Hepatocyte (in vitro differentiated cells): ENCODE data around the gene CCDC182. TPM values are rescaled to one million over a fixed set of nuclear protein-coding genes. Genes with fewer than 3 reads are reported as not detected.

ENCODE experiments used
- DNase-seq: peaks from one replicate; pipeline ENCODE4 v3.0.0-alpha.2; 2016; ENCODE audit warnings: low spot score
- H2AFZ ChIP-seq: fragments of 200-600 bp; sonication (generic); 2 replicates; pipeline ENCODE4 v1.6.0; 2016; ENCODE audit warnings: antibody characterized with exemption, mild to moderate bottlenecking
- H3K27ac ChIP-seq: fragments of 200-600 bp; sonication (generic); 2 replicates; pipeline ENCODE4 v1.5.1; 2016; ENCODE audit warnings: mild to moderate bottlenecking
- H3K27me3 ChIP-seq: fragments of 200-600 bp; sonication (generic); 2 replicates; pipeline ENCODE4 v1.6.1; 2016
- H3K36me3 ChIP-seq: fragments of 200-600 bp; sonication (generic); replicated peaks from 2 replicates; pipeline ENCODE4 v1.5.1; 2016; ENCODE audit warnings: low read depth; ENCODE audit not compliant: insufficient read depth
- H3K4me1 ChIP-seq: fragments of 200-600 bp; sonication (generic); 2 replicates; pipeline ENCODE4 v1.5.1; 2016; ENCODE audit warnings: mild to moderate bottlenecking, moderate library complexity; ENCODE audit not compliant: insufficient read depth
- H3K4me2 ChIP-seq: fragments of 200-600 bp; sonication (generic); 2 replicates; pipeline ENCODE4 v1.6.0; 2016
- H3K4me3 ChIP-seq: fragments of 200-600 bp; sonication (generic); 2 replicates; pipeline ENCODE4 v1.5.1; 2016; ENCODE audit warnings: mild to moderate bottlenecking
- H3K79me2 ChIP-seq: fragments of 200-600 bp; sonication (generic); 2 replicates; pipeline ENCODE4 v1.6.0; 2017; ENCODE audit warnings: mild to moderate bottlenecking
- H3K9me2 ChIP-seq: fragments of 200-600 bp; sonication (generic); replicated peaks from 2 replicates; pipeline ENCODE4 v1.6.0; 2017; ENCODE audit warnings: mild to moderate bottlenecking; ENCODE audit not compliant: insufficient read depth
- H3K9me3 ChIP-seq: fragments of 200-600 bp; sonication (generic); 2 replicates; pipeline ENCODE4 v1.5.1; 2016; ENCODE audit warnings: low read depth, mild to moderate bottlenecking
- H4K20me1 ChIP-seq: fragments of 200-600 bp; sonication (generic); 2 replicates; pipeline ENCODE4 v1.6.0; 2016; ENCODE audit warnings: mild to moderate bottlenecking; ENCODE audit not compliant: insufficient read depth, poor library complexity, severe bottlenecking
- EZH2 ChIP-seq: fragments of 200-600 bp; sonication (generic); IDR thresholded peaks from 2 replicates; pipeline ENCODE4 v1.6.1; 2016; ENCODE audit warnings: antibody characterized with exemption, mild to moderate bottlenecking, borderline replicate concordance
- EZH2phosphoT487 ChIP-seq: fragments of 200-600 bp; sonication (generic); IDR thresholded peaks from one replicate; pipeline ENCODE4 v1.6.1; 2018; ENCODE audit warnings: antibody characterized with exemption, mild to moderate bottlenecking, low read depth, moderate library complexity; ENCODE audit not compliant: unreplicated experiment, severe bottlenecking
- WGBS: methylation state at CpG from one replicate; pipeline ENCODE4 v1.1.6; 2016; ENCODE audit warnings: low lambda C conversion rate; ENCODE audit errors: missing lambda C conversion rate; 5-methylcytosine and 5-hydroxymethylcytosine counted together
- polyA plus RNA-seq: library from polyadenylated mRNA; unstranded; fragments of >200 nt; fragmentation: Nextera tagmentation; extraction: Ambion mirVana; gene quantifications from 2 replicates; pipeline ENCODE4 v1.2.1, GENCODE V29; 2016
- total RNA-seq: library from RNA; depleted of rRNA; stranded (reverse); fragments of >200 nt; gene quantifications from 2 replicates; pipeline ENCODE4 v1.2.3, GENCODE V29; 2014
- TF ChIP-seq, protein P1 (sequence below): fragments of 200-600 bp; sonication (generic); IDR thresholded peaks from 2 replicates; pipeline ENCODE4 v1.5.1; 2016; ENCODE audit warnings: antibody characterized with exemption, mild to moderate bottlenecking; ENCODE audit not compliant: poor library complexity

The CCDC182 gene
- total and polyA plus RNA-seq, 2 experiments from 2014 or later, result not detected

DNA sequence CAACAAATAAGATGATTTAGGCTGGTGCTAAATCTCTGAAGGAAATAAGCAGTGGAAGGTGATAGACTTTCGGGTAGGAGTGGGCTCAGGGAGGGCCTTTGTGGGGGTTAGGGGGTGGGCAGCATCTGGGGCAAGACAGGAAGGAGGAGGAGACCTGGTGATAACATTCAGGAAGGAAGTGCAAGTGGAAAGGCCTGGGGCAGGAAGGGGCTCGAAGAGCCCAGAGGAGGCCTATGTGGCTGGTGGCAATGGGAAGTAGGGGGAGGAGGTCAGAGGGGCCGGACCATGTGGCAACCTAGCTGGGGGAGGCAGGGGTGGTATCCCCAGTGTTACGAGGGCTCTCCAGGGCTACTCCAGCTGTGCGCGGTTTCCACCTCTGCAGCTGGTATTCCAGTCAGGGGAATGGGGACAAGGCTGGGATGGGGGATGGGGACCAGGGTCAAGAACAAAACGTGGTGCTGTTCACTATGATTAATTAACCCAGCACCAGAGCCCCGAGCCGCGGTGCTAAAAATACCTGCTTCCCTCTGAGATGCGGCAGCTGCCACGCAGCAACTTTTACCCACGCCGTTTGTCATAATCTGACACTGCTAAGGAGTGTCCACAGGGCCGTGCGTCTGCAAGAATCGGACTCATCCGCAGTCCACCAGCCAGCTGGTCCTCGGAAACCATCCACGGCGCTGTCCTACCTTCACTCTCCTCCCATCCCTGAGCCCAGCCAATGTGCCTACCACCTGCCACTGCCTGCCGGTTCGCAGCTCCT is 5.2 kb upstream of the CCDC182 start:
- Histone ChIP-seq H3K79me2 (no peaks in the 10 kb centered on the region), H3K9me2 (no peaks in the 10 kb centered on the region), H2AFZ (no peak overlapping the region), H3K4me1 (no peaks in the 10 kb centered on the region), H3K9me3 (no peaks in the 10 kb centered on the region), H3K4me3 (no peak overlapping the region), H3K27me3 (peaks cover 6% of the 10 kb centered on the region), H3K4me2 (no peak overlapping the region), H3K27ac (no peak overlapping the region), H3K36me3 (no peaks in the 10 kb centered on the region), H4K20me1 (no peaks in the 10 kb centered on the region)
- 87% methylated on average over 17 of the region's 23 CpGs for WGBS
- TF ChIP-seq, protein P1, sequence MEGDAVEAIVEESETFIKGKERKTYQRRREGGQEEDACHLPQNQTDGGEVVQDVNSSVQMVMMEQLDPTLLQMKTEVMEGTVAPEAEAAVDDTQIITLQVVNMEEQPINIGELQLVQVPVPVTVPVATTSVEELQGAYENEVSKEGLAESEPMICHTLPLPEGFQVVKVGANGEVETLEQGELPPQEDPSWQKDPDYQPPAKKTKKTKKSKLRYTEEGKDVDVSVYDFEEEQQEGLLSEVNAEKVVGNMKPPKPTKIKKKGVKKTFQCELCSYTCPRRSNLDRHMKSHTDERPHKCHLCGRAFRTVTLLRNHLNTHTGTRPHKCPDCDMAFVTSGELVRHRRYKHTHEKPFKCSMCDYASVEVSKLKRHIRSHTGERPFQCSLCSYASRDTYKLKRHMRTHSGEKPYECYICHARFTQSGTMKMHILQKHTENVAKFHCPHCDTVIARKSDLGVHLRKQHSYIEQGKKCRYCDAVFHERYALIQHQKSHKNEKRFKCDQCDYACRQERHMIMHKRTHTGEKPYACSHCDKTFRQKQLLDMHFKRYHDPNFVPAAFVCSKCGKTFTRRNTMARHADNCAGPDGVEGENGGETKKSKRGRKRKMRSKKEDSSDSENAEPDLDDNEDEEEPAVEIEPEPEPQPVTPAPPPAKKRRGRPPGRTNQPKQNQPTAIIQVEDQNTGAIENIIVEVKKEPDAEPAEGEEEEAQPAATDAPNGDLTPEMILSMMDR, result no peak
- TF ChIP-seq EZH2phosphoT487 (no peak), EZH2 (no peak)
- DNase-seq, result no peak

DNA sequence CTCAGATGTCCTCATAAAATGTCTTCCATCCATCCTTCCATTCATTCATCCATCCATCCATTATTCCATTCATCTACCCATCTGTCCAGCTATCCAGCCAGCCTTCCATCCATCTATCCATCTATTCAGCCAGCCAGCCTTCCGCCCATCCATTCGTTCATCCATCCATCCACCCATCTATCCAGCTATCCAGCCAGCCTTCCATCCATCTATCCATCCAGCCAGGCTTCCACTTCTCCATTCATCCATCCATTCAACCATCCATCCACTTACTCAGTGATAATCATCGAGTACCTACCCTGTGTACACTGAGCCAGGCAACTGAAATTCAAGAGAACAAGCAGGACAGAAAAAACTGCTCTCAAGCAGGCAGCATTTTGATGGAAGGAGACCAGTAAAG is 4.6 kb upstream of the CCDC182 start:
- no peaks in the 10 kb centered on the region for H3K4me1 ChIP-seq
- no peak overlapping the region for H2AFZ ChIP-seq
- no peak for DNase-seq
- TF ChIP-seq EZH2, result no peak
- TF ChIP-seq, protein P1, result no peak
- no peak for TF ChIP-seq EZH2phosphoT487
- H4K20me1 ChIP-seq, result no peaks in the 10 kb centered on the region
- no peaks in the 10 kb centered on the region for H3K9me3 ChIP-seq
- no peak overlapping the region for H3K27ac ChIP-seq
- no peaks in the 10 kb centered on the region for H3K9me2 ChIP-seq
- peaks cover 9% of the 10 kb centered on the region for H3K27me3 ChIP-seq
- 92% methylated on average over 3 of the region's 3 CpGs for WGBS
- H3K36me3 ChIP-seq, result no peaks in the 10 kb centered on the region
- no peaks in the 10 kb centered on the region for H3K79me2 ChIP-seq
- H3K4me2 ChIP-seq, result no peak overlapping the region
- H3K4me3 ChIP-seq, result no peak overlapping the region

DNA sequence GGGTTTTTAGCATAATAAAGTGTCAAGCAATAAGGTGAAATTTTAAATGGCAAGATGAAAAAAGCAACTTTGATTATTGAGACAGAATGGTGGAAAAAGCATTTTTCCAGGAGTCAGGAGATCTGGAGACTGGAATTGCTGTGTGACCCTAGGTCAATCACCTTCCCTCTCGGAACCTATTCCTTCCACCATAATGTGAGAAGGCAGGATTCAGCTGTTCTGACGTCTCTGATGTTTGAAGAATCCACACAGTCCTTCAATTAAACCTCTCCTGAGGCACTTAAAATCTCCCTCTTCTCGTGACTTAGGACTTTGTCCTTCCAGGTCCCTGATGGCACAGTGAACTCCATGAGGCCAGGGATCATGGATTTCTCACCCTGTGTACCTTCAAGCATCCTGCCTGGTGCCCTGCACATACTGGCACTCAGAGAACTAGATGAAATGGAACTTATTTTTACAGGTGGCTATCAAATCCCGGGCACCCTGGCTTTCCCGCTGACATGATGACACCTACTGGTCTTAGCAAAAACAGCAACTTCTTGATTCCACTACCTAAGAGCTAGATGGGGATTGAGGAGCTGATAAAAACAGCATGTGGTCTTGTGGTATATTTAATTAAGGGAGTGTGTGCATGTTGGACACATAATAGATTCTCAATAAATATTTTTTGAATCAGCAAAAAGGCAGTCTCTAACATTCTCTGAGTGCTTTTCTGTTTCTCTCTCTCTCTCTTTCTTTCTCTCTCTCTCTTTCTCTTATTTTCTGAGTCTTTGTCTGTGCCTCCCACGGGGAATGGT is 2.3 kb upstream of the CCDC182 start:
- H3K9me3 ChIP-seq, result no peaks in the 10 kb centered on the region
- H2AFZ ChIP-seq, result no peak overlapping the region
- H4K20me1 ChIP-seq, result no peaks in the 10 kb centered on the region
- WGBS, result 22% methylated on average over 6 of the region's 6 CpGs
- DNase-seq, result peak; percentile 78
- H3K4me2 ChIP-seq, result no peak overlapping the region
- H3K4me1 ChIP-seq, result no peaks in the 10 kb centered on the region
- no peaks in the 10 kb centered on the region for H3K9me2 ChIP-seq
- no peak overlapping the region for H3K27ac ChIP-seq
- H3K79me2 ChIP-seq, result no peaks in the 10 kb centered on the region
- TF ChIP-seq, protein P1, result peak; percentile 76
- no peak for TF ChIP-seq EZH2
- H3K27me3 ChIP-seq, result peaks cover 9% of the 10 kb centered on the region
- H3K36me3 ChIP-seq, result no peaks in the 10 kb centered on the region
- H3K4me3 ChIP-seq, result no peak overlapping the region
